HepG2 (cell line): ENCODE data around the gene MRPL9. TPM values are rescaled to one million over a fixed set of nuclear protein-coding genes. Genes with fewer than 3 reads are reported as not detected.

ENCODE experiments used
- ATAC-seq: fragments of 200-7000 bp; cut with Tn5 transposase; 3 replicates; pipeline ENCODE4 v1.9.1; 2020; ENCODE audit warnings: mild to moderate bottlenecking, moderate library complexity
- BruUV-seq: library from RNA; stranded (reverse); fragments of 400-500 nt; replicated peaks from 2 replicates; lab custom pipeline; 2021; lab: Mats Ljungman, UMichigan
- CTCF ChIA-PET: fragments of 300-600 bp; formaldehyde crosslinking; extraction: SDS; loops from one replicate; lab custom pipeline; 2021; ENCODE audit warnings: low total read pairs, inconsistent platforms, low intra/inter-chr PET ratio; lab: Yijun Ruan, JAX
- POLR2A ChIA-PET: fragments of 350-600 bp; sonication (Branson Sonifier 250); formaldehyde crosslinking; loops from one replicate; lab custom pipeline; 2020; ENCODE audit warnings: antibody characterized with exemption, inconsistent platforms; lab: Yijun Ruan, JAX
- DNase-seq: peaks from one replicate; pipeline ENCODE4 v3.0.0-alpha.2; 2015; ENCODE audit warnings: low spot score
- FAIRE-seq: peaks from 3 replicates; lab custom pipeline; 2011; peaks lifted over from hg19 to GRCh38; lab: Jason Lieb, UNC
- H2AFZ ChIP-seq: one replicate; pipeline ENCODE4 v1.6.1; 2011; ENCODE audit warnings: low read length, inconsistent platforms
- H3K27ac ChIP-seq: fragments of 300-600 bp; 3 replicates; pipeline ENCODE4 v1.8.0; 2011; ENCODE audit warnings: mixed run types, mild to moderate bottlenecking, mixed read lengths, low read length, inconsistent platforms; ENCODE audit not compliant: insufficient read depth; ENCODE audit errors: extremely low read length
- H3K27me3 ChIP-seq, 2 experiments: fragments of 200-600 bp in 1 of 2; 2 replicates in 1 of 2; 3 replicates in 1 of 2; pipeline versions ENCODE4 v1.6.0 to v1.8.0; 2011; ENCODE audit warnings: low read length in 2 of 2, mild to moderate bottlenecking in 2 of 2, moderate library complexity in 2 of 2, inconsistent platforms in 1 of 2; ENCODE audit not compliant: insufficient read depth in 2 of 2, control insufficient read depth in 1 of 2
- H3K36me3 ChIP-seq, 2 experiments: fragments of 200-600 bp in 1 of 2; replicated peaks in 1 of 2; 2 replicates in 1 of 2; 3 replicates in 1 of 2; pipeline versions ENCODE4 v1.5.1 to v1.8.0; 2011; ENCODE audit warnings: low read length in 2 of 2, inconsistent platforms in 1 of 2; ENCODE audit not compliant: insufficient read depth in 2 of 2, control insufficient read depth in 1 of 2
- H3K4me1 ChIP-seq: 2 replicates; pipeline ENCODE4 v1.5.1; 2012; ENCODE audit warnings: low read length, inconsistent platforms; ENCODE audit not compliant: insufficient read depth
- H3K4me2 ChIP-seq: 2 replicates; pipeline ENCODE4 v1.6.0; 2011; ENCODE audit warnings: low read depth, low read length, inconsistent platforms
- H3K4me3 ChIP-seq, 3 experiments: fragments of 200-600 bp in 1 of 3; sonication (generic), shearing (Covaris generic) in 1 of 3; replicated peaks in 1 of 3; 2 replicates each; pipeline ENCODE4 v1.5.1; 2011 to 2016; ENCODE audit warnings: low read length in 3 of 3, inconsistent platforms in 2 of 3, low read depth in 2 of 3, mild to moderate bottlenecking in 2 of 3, control low read depth in 1 of 3, mixed read lengths in 1 of 3; ENCODE audit not compliant: insufficient read depth in 1 of 3
- H3K79me2 ChIP-seq: one replicate; pipeline ENCODE4 v1.6.1; 2011; ENCODE audit warnings: low read length, inconsistent platforms; ENCODE audit not compliant: insufficient read depth
- H3K9ac ChIP-seq: 2 replicates; pipeline ENCODE4 v1.6.0; 2011; ENCODE audit warnings: mild to moderate bottlenecking, low read depth, low read length, inconsistent platforms; ENCODE audit not compliant: insufficient read depth
- H3K9me3 ChIP-seq: 2 replicates; pipeline ENCODE4 v1.5.1; 2012; ENCODE audit warnings: mild to moderate bottlenecking, low read length
- H4K20me1 ChIP-seq: 2 replicates; pipeline ENCODE4 v1.6.0; 2011; ENCODE audit warnings: inconsistent platforms, mild to moderate bottlenecking, low read length, moderate library complexity; ENCODE audit not compliant: insufficient read depth
- AHDC1 ChIP-seq: sonication (generic); formaldehyde crosslinking; IDR thresholded peaks from 2 replicates; pipeline ENCODE4 v1.5.1; 2020; ENCODE audit warnings: mild to moderate bottlenecking, missing genetic modification reagents, borderline replicate concordance
- ARID4A ChIP-seq: sonication (generic); formaldehyde crosslinking; IDR thresholded peaks from 2 replicates; pipeline ENCODE4 v1.5.0; 2020; ENCODE audit warnings: mild to moderate bottlenecking, missing genetic modification reagents, borderline replicate concordance
- CHCHD3 ChIP-seq: sonication (generic); formaldehyde crosslinking; IDR thresholded peaks from 2 replicates; pipeline ENCODE4 v1.8.0; 2022; ENCODE audit warnings: mild to moderate bottlenecking, missing genetic modification reagents, moderate library complexity
- GATAD1 ChIP-seq: IDR thresholded peaks from 2 replicates; pipeline ENCODE4 v1.6.1; 2016; ENCODE audit warnings: missing genetic modification reagents, missing compliant biosample characterization
- NR3C1 ChIP-seq: sonication (generic); formaldehyde crosslinking; IDR thresholded peaks from 2 replicates; pipeline ENCODE4 v1.4.0; 2020; ENCODE audit warnings: missing genetic modification reagents
- PITX1 ChIP-seq: sonication (generic); formaldehyde crosslinking; IDR thresholded peaks from 2 replicates; pipeline ENCODE4 v1.5.1; 2020; ENCODE audit warnings: mild to moderate bottlenecking, missing genetic modification reagents
- SP2 ChIP-seq: sonication (generic); formaldehyde crosslinking; IDR thresholded peaks from 2 replicates; pipeline ENCODE4 v1.5.1; 2020; ENCODE audit warnings: mild to moderate bottlenecking, missing genetic modification reagents
- TEAD2 ChIP-seq: sonication (generic); formaldehyde crosslinking; IDR thresholded peaks from 2 replicates; pipeline ENCODE4 v1.9.0; 2021; ENCODE audit warnings: missing genetic modification reagents
- TMF1 ChIP-seq: sonication (generic); formaldehyde crosslinking; IDR thresholded peaks from 2 replicates; pipeline ENCODE4 v1.8.1; 2022; ENCODE audit warnings: low read depth, missing genetic modification reagents
- TRIM22 ChIP-seq: fragments of 450-650 bp; IDR thresholded peaks from 2 replicates; pipeline ENCODE4 v1.6.1; 2017
- ZNF572 ChIP-seq: sonication (generic); formaldehyde crosslinking; IDR thresholded peaks from 2 replicates; pipeline ENCODE4 v1.5.1; 2020; ENCODE audit warnings: mild to moderate bottlenecking, missing genetic modification reagents
- in situ Hi-C: cut with HindIII; loops from 2 replicates; pipeline ENCODE4 v1.10.0; 2017; ENCODE audit warnings: low pct_unique_long_range_greater_than_20kb; ENCODE audit not compliant: extremely low pct_ligation_motif_present
- intact Hi-C: fragments of 100-400 bp; cut with micrococcal nuclease; formaldehyde crosslinking; loops from one replicate; pipeline ENCODE4 v1.10.0; 2022; ENCODE audit not compliant: unreplicated experiment
- polyA plus RNA-seq, 8 experiments: library from polyadenylated mRNA; depleted of rRNA in 3 of 8; stranded (reverse) in 7 of 8; unstranded in 1 of 8; fragments of >200 nt; fragmentation: Illumina TruSeq in 4 of 8; extraction: Trizol in 4 of 8; gene quantifications; 2 replicates each; pipeline versions ENCODE4 v1.2.1 to v1.2.3, GENCODE V29; 2011 to 2016; ENCODE audit warnings: low read depth in 4 of 8, missing spikeins in 1 of 8, mixed read lengths in 1 of 8; ENCODE audit not compliant: insufficient read depth in 1 of 8
- total RNA-seq, 5 experiments: library from RNA; depleted of rRNA; stranded (reverse); fragments of >200 nt; fragmentation: Illumina TruSeq; extraction: Trizol; gene quantifications; 2 replicates each; pipeline ENCODE4 v1.2.3, GENCODE V29; 2016; ENCODE audit warnings: low read depth in 1 of 5

The MRPL9 gene
- total and polyA plus RNA-seq, 2 of the 13 experiments (the other 11 are each of a cell fraction or from before 2014, with no cell fraction given) = 72.1 to 107 TPM

- TF ChIP-seq ARID4A (CRISPR knock-in tag) = no peak
These were observed 2.5 kb downstream of the MRPL9 start (continued) for GRCh38 chr1:151760597-151761385.

- FAIRE-seq (no peak), ATAC-seq (no peak), DNase-seq (no peak)
- no peak overlapping the region for H3K4me3 ChIP-seq
- ChIA-PET POLR2A (no interaction called here), CTCF (no interaction called here)
- no peak overlapping the region for H3K27ac ChIP-seq
- no peaks in the 10 kb centered on the region for H3K9me3 ChIP-seq
- peaks cover 6 to 41% of the 10 kb centered on the region in 2 experiments for H3K36me3 ChIP-seq
- peaks cover 5% of the 10 kb centered on the region for H3K79me2 ChIP-seq
- no peak overlapping the region for H3K4me2 ChIP-seq
- BruUV-seq = no TSS peak
- H3K4me1 ChIP-seq = peaks cover 13% of the 10 kb centered on the region
- H3K27me3 ChIP-seq = no peaks in the 10 kb centered on the region; a peak in 1 of 5 replicates
- no peak overlapping the region for H3K9ac ChIP-seq
- no peaks in the 10 kb centered on the region for H4K20me1 ChIP-seq
- in situ Hi-C loops (no loop called here), intact Hi-C loops (no loop called here)
- no peak overlapping the region for H2AFZ ChIP-seq
- TF ChIP-seq ZNF572 (CRISPR knock-in tag) = no peak
- no peak for TF ChIP-seq PITX1 (CRISPR knock-in tag)
- no peak for TF ChIP-seq TEAD2 (CRISPR knock-in tag)
- TF ChIP-seq AHDC1 (CRISPR knock-in tag) = no peak
- TF ChIP-seq NR3C1 (CRISPR knock-in tag) = no peak
- no peak for TF ChIP-seq TRIM22
- TF ChIP-seq SP2 (CRISPR knock-in tag) = no peak
- TF ChIP-seq GATAD1 (CRISPR knock-in tag) = no peak
- TF ChIP-seq TMF1 (CRISPR knock-in tag) = no peak
- no peak for TF ChIP-seq CHCHD3 (CRISPR knock-in tag)
These were observed 4.1 kb downstream of the MRPL9 start for GRCh38 chr1:151759241-151759640.
